ENCODE results near the gene BNC2.
"Not testable (repeated sequence)": the region's sequence is repeated elsewhere in the genome, so short reads cannot be mapped to it uniquely, and the experiment has no call there.

The BNC2 gene

DNA sequence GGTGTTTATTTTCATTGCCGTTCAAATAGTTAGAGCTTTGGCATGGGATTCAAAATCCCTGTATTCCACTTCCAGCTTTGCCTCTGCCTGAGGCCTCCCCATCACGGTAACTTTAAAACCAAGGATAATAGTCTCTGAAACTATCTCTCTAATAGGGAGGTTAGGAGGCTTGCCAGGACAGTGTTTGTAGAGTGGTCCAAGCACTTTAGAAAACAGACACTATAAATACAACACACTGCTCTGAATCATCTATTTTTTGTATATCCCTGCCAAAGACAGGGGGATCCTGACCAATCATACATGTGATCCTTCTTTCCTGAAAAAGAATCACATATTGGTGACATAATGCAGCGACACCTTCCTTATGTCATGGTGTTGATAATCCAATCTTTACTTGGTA, 326.8 kb downstream of the BNC2 start:
- DNase-seq (ENCODE audit: low read depth in 3 of 3), result no peak

DNA sequence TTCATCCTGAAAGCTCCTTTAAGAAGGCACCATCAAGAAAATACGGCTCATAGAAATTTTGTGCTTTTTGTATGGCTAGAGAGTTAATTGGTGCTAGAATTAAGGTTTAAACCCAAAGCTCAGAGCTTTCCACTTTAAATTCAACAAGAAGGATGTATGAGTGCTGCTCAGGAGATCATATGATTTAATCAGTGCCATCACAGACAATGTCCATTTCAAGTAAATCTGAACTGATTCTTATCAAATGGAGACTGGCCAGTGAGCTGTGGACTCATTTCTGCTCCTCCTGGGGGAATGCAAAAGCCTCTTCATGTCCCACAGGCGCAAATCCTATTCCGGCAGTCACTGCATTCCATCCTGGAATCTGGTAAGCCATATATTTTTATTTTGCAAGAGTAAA, 327.2 kb downstream of the BNC2 start:
- DNase-seq (ENCODE audit: low read depth in 3 of 3), result no peak

DNA sequence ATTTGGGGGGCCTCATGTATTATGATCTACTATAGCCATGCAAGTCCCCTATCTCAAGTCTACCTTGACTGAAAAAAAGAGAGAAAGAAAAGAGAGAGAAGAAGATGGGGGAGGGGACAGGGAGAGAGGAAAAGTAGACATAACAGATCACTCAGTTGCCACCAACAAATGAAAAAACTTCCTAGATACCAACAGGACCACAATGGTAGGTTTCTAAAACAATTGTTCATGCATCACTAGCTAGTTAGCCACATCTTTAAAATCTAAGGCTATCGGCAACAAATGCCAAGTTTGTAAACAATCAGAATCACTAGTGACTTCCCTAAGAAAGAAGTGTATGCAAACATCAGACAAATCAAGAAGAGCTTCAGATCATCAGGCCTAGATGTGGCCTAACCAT, 328.2 kb downstream of the BNC2 start:
- DNase-seq (ENCODE audit: low read depth in 3 of 3), result no peak

DNA sequence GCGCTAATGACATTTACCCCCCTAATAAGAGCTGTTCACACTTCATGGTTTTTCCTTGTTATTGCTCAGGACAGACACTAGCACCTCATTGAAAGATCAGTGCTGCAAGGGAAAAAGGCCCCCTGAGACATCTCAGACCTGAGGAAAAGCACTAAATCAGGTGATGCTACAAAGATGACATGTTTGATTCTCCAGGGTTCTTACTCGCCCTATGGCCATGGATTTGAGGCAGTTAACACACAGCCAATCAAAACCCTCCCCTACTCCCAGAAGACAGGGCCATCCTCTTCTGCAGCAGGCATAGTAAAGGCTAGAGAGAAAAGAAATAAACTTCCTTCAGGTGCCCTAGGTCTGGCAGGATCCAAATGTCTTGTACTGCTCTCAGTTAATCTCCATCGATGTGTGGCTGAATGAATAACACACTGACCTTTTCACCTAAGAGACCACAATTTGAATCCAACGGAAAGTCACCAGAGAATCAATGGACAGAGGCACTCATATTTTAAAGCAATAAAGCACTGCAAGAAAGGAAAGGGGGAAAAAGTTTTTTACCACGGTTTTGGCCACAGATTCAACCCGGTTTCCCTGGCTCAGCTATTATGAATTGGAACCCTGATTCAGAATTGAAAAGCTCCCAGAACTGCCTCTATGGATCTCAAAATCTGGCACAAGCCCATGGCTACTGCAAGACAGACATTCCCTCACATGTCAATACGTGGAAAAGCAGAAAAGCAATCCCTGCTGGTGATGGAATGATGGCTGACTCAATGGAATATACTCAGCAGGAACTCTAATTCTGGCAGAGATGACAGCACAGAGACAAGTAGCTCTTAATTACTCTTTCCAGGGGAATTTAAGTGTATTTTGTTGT, 329.5 kb downstream of the BNC2 start:
- DNase-seq (ENCODE audit: low read depth in 3 of 3), result no peak

DNA sequence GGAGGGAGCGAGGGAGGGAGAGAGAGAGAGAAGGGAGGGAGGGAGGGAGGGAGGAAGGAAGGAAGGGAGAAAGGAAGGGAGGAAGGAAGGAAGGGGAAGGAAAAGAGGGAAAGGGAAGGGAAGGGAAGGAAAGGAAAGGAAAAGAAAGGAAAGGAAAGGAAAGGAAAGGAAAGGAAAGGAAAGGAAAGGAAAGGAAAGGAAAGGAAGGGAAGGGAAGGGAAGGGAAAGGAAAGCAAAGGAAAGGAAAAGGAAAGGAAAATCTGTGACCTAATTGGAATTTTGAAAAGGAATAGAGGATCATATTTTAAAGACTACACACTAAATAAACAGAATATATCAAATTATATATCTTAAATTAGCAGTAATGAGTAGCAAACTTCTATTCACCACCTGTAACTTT, 330.8 kb downstream of the BNC2 start:
- DNase-seq (ENCODE audit: low read depth in 3 of 3), result not testable (repeated sequence)

DNA sequence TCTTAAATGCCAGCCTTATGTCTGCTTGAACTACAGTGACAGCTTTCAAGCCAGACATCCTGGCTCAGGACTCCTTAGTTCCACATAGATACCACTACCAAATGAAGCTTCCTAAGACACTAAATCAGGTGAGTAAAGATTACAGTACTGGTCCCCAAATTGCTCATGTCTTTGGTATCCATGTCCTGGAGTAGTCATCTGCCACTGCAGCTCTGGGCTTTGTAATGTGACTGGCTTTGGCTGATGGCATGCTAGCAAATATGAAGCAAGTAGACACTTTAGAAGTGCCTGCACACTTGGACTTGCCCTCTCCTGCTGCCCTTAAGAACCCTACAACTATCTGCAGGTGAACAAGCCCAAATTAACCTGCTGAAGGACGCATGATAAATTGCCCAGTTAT, 334.9 kb downstream of the BNC2 start:
- DNase-seq (ENCODE audit: low read depth in 3 of 3), result no peak

DNA sequence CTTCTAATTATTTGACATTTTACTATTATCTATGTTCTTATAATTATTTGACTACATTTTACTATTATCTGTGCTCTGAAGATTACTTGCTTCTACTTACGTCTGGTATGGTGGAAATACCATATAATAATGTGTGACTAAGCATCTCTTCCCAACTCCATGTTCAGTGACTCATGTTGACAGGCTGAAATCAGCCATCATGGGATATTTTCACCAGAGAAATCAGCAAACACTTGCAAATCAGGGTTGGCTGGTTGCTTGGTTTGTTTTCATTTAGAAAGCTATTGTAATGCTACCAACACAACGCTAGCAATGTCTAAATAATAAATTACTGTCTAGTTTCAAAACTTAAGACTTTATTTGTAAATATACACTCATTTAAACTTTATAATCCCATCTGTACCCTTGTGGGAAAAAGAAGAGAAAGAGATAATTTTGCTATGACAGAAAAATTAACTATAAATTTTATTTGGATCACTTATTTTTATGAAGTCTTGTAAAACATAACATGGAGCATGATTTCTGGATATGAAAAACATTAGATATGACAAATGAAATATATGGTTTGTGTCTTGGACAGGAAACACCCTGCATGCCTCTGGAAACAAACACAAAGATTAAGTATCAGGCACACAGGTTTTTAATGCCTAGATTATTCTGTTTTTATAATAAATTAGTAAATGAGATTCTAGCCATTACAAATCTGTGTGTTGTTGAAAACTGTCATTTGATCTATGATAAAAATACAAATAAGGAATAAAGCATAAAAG, 337.6 kb downstream of the BNC2 start:
- no peak for DNase-seq (ENCODE audit: low read depth in 3 of 3)

DNA sequence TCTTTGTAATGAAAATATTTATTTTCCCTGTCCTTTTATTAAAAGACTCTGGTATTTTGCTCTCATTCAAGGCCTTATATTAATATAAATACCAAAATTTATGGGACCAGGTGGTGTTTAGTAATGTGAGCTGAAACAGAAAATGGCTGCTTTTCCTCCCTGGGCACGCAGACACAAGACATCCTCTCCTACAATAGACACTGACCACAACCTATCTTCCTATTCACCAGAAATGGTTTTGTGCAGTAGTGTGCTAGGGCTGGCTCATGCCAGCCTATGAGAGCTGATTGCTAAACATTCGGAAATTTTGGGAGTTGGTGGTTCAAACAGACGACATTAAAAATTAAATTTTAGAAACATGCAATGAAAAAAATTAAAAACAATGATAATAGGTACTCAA, 338.2 kb downstream of the BNC2 start:
- DNase-seq (ENCODE audit: low read depth in 3 of 3), result no peak

DNA sequence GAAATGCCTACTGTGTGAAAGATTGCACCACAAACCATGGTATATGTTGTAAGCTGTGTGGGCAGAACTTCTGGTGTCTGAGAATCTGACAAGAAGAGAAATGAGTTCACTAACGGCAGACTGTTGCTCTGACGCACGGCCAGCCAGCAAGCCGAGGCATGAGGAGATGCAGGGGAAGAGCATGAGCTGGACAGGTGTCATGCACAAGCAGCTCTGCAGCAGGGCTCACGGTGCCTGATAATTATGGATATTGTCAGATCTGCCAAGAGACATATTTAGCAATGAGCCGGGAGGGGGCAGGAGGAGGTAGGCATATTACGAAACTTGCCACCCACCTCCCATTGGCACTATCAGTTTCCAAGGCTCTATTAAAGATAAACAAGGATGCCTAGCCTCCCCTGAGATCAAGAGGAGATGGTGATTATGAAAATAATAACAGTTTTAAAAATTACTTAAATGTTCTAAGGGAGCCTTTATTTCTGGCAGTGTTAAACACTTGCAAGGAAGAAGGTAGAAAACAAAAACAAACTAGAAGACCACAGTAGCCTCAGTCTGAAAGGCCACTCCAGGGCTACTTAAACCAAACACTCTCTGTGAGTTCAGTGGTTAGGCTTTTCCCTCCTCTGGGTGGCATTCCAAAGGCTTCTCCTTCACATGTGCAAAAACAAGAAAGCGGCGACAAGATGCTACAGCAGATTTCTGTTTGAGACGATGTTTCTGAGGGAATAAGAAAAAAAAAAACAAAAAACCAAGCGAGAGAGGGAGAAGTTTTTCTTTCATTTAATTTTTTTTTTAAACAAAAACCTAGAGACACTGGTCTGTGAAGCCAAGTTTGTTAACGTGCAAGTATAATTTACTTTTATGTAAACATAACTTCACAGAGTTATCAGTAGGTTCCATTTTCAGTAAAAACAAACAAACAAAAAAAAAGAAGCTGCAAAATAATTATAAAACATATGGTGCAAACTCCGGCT, 339.5 kb downstream of the BNC2 start:
- no peak for DNase-seq (ENCODE audit: low read depth in 3 of 3)

DNA sequence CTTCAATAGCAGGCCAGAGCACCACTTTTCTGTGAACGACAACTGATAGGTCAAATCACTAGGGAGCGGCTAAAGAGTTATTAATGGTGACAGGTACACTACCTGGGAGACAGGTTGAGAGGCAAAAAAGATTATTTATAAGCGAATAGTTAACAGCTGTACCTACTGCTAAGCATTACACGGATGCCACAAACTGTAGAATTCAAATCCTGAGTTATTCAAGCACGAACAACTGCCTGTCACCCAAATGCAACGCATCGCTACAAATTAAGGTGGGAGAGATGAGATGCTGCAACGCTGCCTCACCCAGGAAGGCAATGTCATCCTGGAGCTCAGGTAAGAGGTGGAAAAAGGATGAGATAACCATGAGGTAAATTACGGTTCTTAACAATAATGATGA, 342.9 kb downstream of the BNC2 start:
- DNase-seq (ENCODE audit: low read depth in 3 of 3), result no peak

DNA sequence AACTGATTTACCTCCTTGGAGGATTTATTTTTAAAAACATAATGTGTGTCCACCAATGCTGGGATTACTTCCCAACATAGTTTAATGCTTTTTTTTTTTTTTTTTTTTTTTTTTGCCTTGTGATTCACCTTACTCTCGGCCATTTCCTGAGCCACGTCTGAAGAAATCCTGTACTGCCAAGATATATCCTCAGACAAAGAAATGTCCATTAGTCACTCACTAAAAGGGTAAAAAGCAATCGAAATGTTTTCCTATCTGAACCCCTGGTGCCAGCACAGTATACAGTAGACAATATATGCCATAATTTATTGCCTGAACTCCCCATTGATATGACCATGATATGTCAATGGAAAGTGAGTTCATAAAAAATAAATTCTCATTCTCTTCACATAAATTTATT, 344.1 kb downstream of the BNC2 start:
- no peak for DNase-seq (ENCODE audit: low read depth in 3 of 3)

DNA sequence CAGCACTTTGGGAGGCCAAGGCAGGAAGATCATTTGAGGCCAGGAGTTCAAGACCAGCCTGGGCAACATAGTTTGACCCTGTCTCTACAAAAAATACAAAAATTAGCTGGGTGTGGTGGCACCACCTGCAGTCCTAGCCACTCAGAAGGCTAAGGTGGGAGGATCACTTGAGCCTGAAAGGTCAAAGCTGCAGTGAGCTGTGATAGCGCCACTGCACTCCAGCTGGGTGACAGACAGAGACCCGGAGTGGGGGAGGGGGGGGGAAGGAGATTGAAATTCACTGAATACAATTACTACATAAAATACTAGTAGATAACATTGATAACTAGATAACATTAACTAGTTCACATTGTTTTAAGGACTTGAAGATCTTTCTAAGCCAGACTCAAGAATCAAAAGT, 345.6 kb downstream of the BNC2 start:
- no peak for DNase-seq (ENCODE audit: low read depth in 3 of 3)

DNA sequence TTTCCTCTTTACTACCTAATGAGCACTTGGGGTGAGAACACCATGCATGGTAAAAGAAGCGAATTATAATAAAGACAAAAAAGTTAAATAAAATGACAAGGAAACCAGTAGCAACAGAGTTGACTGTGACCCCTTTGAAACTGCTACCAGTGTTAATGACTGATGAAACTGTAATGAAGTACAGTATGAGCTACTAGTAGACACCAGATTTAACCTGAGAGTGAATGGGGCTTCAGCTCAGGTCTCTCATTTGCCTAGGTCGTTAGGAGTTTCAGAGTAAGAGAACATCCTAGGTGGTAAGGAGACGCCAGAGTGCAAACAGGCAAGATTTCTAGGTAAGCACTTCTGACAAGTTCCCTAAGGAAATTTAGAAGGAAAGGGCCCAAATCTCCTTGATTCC, 346.4 kb downstream of the BNC2 start:
- DNase-seq (ENCODE audit: low read depth in 3 of 3), result no peak

DNA sequence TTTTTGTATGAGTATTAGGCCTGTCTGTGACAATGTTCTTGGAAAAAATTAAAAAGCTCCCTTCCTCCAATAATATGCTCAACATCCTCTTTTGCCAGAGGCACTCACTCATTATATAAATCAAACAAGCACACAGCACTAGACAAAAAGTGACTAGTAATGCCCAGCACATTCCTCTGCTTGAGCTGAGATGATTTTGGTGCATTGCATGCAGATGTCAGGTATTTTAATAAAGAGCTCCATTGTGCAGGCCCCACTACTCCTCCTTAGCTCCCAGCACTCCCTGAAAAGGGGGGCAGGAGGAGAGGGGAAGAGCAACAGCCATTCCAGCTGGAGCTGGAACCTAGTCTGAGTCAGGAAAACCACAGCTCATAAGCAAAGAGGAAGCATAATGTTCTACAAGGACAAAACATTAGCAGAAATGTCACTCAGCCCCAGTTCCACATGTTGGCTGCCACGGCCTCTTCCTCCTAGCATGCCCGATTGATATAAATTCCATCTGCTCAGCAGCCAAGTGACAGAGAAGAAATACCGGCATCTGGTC, 348.5 kb downstream of the BNC2 start:
- no peak for DNase-seq (ENCODE audit: low read depth in 3 of 3)

DNA sequence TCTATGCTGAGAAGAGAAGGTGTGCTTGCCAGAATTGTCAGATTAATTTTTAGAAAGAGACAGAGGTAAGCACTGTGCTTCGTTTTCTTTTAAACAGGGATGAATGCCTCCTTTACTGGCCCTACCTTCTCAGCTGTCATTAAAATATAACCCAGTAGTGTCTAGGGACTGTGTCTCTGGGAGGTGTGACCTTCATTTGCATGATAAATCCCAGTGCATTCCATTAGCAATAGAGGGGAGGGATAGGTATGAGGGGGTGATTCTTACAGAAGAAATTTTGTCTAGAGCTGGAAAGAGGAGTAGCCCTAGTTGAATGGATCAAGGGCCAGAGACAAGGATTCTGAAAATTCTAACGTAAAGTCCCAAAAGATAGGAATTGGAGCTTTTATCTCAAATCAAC, 351.5 kb downstream of the BNC2 start:
- no peak for DNase-seq (ENCODE audit: low read depth in 3 of 3)

DNA sequence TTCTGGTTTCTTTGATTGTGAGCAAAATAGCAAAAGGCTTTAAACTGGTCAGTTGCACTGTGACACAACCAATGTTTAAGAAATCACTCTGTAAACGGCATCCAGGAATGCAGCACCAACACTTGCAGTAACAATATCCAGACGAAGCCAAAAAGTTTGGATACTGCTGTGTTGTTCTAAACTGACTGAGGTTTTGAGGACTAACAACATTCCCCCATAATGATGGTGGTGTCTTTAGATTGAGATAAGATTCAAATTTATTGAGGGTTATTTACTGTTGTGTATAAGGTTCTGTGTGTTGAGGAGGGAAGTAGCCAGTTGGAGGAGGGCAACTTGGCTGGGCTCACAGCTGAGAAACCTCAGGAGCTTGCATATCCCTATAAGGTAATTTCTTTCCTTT, 353.6 kb downstream of the BNC2 start:
- DNase-seq (ENCODE audit: low read depth in 3 of 3), result no peak

DNA sequence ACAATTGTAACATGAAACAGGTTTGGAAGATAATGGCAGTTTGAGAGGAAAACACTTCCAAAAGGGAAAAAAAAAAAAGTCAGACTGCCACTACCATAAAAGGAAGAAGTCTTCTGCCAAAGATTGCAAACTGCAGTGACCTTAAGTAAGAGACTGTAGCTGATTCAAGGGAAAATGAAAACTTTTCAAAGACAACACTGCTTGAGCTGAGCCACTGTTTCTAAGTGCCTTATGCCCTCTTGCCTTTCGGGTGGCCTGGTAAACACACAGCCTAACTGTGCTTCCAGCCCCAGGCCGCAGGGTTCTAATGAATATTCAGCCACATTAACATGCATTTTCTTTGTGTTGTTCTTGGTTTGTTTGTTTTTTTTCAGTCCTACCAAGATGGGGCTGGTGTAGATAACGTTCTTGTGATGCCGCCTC, 354.6 kb downstream of the BNC2 start:
- DNase-seq (ENCODE audit: low read depth in 3 of 3), result no peak

DNA sequence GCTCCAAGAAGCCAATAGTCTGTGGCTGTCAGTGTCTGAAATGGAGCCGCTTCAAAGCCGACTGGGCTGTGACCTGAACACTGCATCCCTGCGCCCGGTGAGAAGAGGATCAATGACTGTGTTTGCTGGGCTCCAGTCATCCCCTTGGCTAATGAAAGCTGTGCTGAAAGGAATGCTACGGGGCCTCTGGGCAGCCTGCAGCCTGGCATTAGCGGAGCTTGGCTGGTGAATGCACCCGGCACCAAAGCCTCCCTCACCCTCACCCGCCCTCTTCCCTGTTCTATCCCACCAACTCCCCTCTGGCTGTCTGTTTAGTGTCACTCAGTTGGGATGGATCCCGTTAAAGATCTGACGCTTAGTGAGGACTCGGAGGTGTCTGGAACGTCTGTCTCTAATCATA, 355.3 kb downstream of the BNC2 start:
- no peak for DNase-seq (ENCODE audit: low read depth in 3 of 3)

DNA sequence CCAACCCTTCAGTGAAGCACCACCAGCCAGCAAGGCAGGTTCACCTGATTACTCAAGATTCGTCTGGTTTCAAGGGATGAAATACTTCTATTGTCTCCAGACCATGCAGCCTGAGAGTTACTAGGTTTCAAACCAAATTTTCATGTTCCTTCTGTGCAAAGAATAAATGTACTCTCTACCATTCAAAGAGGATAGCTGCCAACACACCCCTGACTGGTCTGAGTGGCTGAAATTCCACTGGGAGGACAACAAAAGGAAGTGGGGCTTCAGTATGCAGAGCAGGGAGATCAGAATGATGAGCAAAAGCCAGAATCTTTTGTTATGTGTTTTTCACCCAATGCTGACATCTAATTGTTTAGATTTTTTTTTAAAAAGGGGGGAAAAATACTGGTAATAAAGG, 356.3 kb downstream of the BNC2 start:
- no peak for DNase-seq (ENCODE audit: low read depth in 3 of 3)

DNA sequence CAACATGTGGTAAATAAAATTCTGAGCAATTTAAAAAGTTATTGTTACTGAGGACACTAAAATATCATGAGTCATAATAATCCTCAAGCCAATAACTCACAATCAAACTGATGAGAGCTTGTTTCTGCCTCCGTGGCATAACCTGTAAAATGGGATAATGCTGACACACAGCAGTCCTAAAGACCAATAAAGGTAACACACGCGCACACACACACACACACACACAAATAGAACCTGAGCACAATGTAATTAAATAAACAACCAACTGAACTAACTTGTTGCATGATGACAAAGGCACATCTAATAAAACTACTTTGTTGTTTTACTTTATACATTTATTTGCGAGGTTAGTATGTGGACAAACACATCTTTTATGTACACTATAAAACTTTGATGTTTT, 358.2 kb downstream of the BNC2 start:
- DNase-seq (ENCODE audit: low read depth in 3 of 3), result no peak

DNA sequence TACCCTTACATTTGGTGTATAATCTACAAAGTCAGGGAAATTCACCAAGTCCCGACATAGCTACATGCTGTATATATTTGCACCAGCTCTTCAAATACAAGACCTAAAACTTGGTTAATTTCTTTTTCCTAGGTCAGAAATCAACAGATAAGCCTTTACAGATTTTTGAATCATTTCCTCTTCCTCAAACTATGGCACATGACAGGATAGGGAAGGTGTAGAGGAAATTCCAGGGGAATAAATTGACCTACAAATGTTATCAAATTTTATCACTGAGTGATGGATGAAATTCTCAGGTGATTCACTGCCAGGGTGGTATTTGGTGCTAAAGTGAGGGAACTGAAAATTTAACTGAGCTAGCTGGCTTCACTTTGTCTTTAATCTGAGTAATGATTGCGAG, 360.0 kb downstream of the BNC2 start:
- no peak for DNase-seq (ENCODE audit: low read depth in 3 of 3)

DNA sequence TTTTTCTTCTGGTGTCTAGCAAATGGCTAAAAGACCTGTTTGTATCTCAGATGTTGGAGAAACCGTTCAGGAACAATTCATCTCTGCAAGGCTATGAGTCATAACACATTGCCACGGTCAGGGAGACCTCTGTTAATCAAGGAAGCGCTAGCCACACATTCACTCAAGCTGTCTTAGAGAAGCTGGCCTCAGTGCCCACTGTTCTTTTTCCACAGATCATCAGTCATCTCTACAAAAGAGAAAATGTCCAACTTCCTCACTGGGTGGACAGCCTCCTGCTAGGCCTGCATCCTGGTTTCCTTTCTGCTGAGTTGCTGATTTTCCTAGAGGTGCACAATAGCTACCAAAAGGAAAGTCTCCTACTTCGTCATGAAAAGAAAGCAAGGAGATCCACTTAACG, 360.5 kb downstream of the BNC2 start:
- DNase-seq (ENCODE audit: low read depth in 3 of 3), result no peak
